Trophoblast cell (in vitro differentiated cells and primary cell): ENCODE data around the gene COMMD1.
"Not testable (repeated sequence)": the region's sequence is repeated elsewhere in the genome, so short reads cannot be mapped to it uniquely, and the experiment has no call there.

ENCODE experiments used
- DNase-seq, 2 donors: peaks; one replicate each; pipeline ENCODE4 v3.0.0-alpha.2; 2016
- H2AFZ ChIP-seq: 2 replicates; pipeline ENCODE4 v1.6.1; 2013; ENCODE audit warnings: low read length, moderate library complexity, mild to moderate bottlenecking; ENCODE audit not compliant: insufficient read depth, poor library complexity
- H2AK5ac ChIP-seq: 2 replicates; pipeline ENCODE4 v1.6.1; 2013; ENCODE audit warnings: mild to moderate bottlenecking, low read length
- H2BK120ac ChIP-seq: 2 replicates; pipeline ENCODE4 v1.6.1; 2013; ENCODE audit warnings: low read length, mild to moderate bottlenecking, moderate library complexity; ENCODE audit not compliant: insufficient read depth, poor library complexity
- H2BK12ac ChIP-seq: 2 replicates; pipeline ENCODE4 v1.6.1; 2013; ENCODE audit warnings: mild to moderate bottlenecking, low read length, moderate library complexity
- H2BK5ac ChIP-seq: 2 replicates; pipeline ENCODE4 v1.6.1; 2013; ENCODE audit warnings: low read length, low read depth, moderate library complexity, mild to moderate bottlenecking; ENCODE audit not compliant: poor library complexity
- H3K14ac ChIP-seq: 2 replicates; pipeline ENCODE4 v1.6.1; 2013; ENCODE audit warnings: mild to moderate bottlenecking, low read length
- H3K18ac ChIP-seq: 2 replicates; pipeline ENCODE4 v1.6.1; 2013; ENCODE audit warnings: mild to moderate bottlenecking, low read length
- H3K23ac ChIP-seq: 2 replicates; pipeline ENCODE4 v1.6.1; 2013; ENCODE audit warnings: low read length
- H3K27ac ChIP-seq: 2 replicates; pipeline ENCODE4 v1.5.1; 2013; ENCODE audit warnings: low read depth, mild to moderate bottlenecking, inconsistent platforms, low read length, moderate library complexity
- H3K27me3 ChIP-seq: 2 replicates; pipeline ENCODE4 v1.6.1; 2013; ENCODE audit warnings: inconsistent platforms, mild to moderate bottlenecking, low read length, moderate library complexity; ENCODE audit not compliant: insufficient read depth
- H3K36me3 ChIP-seq, 2 experiments: 1 replicate in 1 of 2; 2 replicates in 1 of 2; pipeline ENCODE4 v1.6.1; 2013; ENCODE audit warnings: low read length in 2 of 2, mild to moderate bottlenecking in 2 of 2, moderate library complexity in 1 of 2; ENCODE audit not compliant: insufficient read depth in 2 of 2, control insufficient read depth in 1 of 2
- H3K4ac ChIP-seq: 2 replicates; pipeline ENCODE4 v1.6.1; 2013; ENCODE audit warnings: low read depth, mild to moderate bottlenecking, low read length, moderate library complexity
- H3K4me1 ChIP-seq, 2 experiments: 1 replicate in 1 of 2; 2 replicates in 1 of 2; pipeline ENCODE4 v1.6.1; 2013; ENCODE audit warnings: low read length in 2 of 2, mild to moderate bottlenecking in 2 of 2, moderate library complexity in 1 of 2; ENCODE audit not compliant: insufficient read depth in 2 of 2, control insufficient read depth in 1 of 2
- H3K4me2 ChIP-seq: 2 replicates; pipeline ENCODE4 v1.6.1; 2013; ENCODE audit warnings: inconsistent platforms, mild to moderate bottlenecking, low read length, moderate library complexity
- H3K4me3 ChIP-seq: 2 replicates; pipeline ENCODE4 v1.5.1; 2013; ENCODE audit warnings: mild to moderate bottlenecking, low read depth, low read length, inconsistent platforms
- H3K79me1 ChIP-seq: one replicate; pipeline ENCODE4 v1.6.1; 2013; ENCODE audit warnings: low read length
- H3K79me2 ChIP-seq: 2 replicates; pipeline ENCODE4 v1.6.1; 2013; ENCODE audit warnings: low read length, mild to moderate bottlenecking; ENCODE audit not compliant: control insufficient read depth, insufficient read depth, poor library complexity
- H3K9ac ChIP-seq: 2 replicates; pipeline ENCODE4 v1.6.1; 2013; ENCODE audit warnings: mild to moderate bottlenecking, low read length
- H3K9me3 ChIP-seq: 2 replicates; pipeline ENCODE4 v1.6.1; 2013; ENCODE audit warnings: low read depth, mild to moderate bottlenecking, control low read depth, inconsistent platforms, low read length; ENCODE audit not compliant: insufficient read depth
- H4K12ac ChIP-seq: 2 replicates; pipeline ENCODE4 v1.6.1; 2013; ENCODE audit warnings: low read depth, mild to moderate bottlenecking, low read length, moderate library complexity
- H4K8ac ChIP-seq: 2 replicates; pipeline ENCODE4 v1.6.1; 2013; ENCODE audit warnings: low read depth, mild to moderate bottlenecking, low read length, moderate library complexity
- H4K91ac ChIP-seq: one replicate; pipeline ENCODE4 v1.6.1; 2013; ENCODE audit warnings: low read depth, mild to moderate bottlenecking, low read length, moderate library complexity
- WGBS: extraction: QIAGEN DNeasy Blood & Tissue Kit; methylation state at CpG from one replicate; pipeline ENCODE4 v1.1.7; 2013; ENCODE audit warnings: missing lambda C conversion rate; ENCODE audit not compliant: insufficient read length, insufficient coverage; ENCODE audit errors: extremely low coverage; 5-methylcytosine and 5-hydroxymethylcytosine counted together

COMMD1 gene

DNA sequence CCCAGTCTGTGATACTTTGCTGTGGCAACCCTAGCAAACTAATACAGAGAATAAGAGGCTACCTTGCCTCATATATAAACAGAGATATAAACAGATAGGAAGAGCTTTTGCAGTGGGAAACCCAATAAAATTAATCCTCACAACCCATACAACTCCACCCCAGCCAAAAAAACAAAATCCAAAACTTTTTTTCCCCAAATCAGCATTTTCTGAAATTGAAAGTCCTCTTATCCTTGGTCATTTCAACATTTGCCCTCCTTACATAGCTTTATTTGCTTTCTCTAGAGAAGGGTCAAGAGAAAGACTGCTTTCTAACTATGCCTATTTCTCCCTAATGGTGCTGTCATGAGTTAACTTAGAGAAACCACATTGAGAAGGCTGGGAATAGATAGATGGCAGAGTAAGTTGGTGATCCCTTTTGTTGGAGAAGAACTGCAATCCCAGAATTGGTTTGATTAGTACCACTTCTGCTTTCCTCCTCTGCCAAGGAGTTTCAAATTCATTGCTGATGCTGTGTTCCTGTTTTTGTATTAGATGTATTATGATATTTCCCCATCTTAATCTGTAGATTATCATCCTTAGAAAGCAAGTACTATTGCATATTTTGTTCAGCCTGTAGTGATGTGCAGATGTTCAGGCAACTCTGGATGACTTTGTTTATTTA lies 214.0 kb downstream of the COMMD1 start:
- no peaks in the 10 kb centered on the region for H3K27me3 ChIP-seq
- no peaks in the 10 kb centered on the region for H3K79me1 ChIP-seq
- no peaks in the 10 kb centered on the region for H3K9me3 ChIP-seq
- H3K4me3 ChIP-seq, result no peak overlapping the region
- no peak overlapping the region for H3K18ac ChIP-seq
- no peak overlapping the region for H3K4me2 ChIP-seq
- no peak overlapping the region for H3K27ac ChIP-seq
- H3K23ac ChIP-seq, result no peak overlapping the region
- H3K79me2 ChIP-seq, result no peaks in the 10 kb centered on the region
- no peak overlapping the region for H4K91ac ChIP-seq
- no peak overlapping the region for H2BK12ac ChIP-seq
- no peak overlapping the region for H3K4ac ChIP-seq
- no peak overlapping the region for H3K9ac ChIP-seq
- H2AFZ ChIP-seq, result no peak overlapping the region
- peaks cover 0 to 2% of the 10 kb centered on the region in 2 experiments for H3K4me1 ChIP-seq
- no peak overlapping the region for H2AK5ac ChIP-seq
- no peaks in the 10 kb centered on the region for H3K36me3 ChIP-seq
- no peak overlapping the region for H2BK120ac ChIP-seq
- H4K12ac ChIP-seq, result no peak overlapping the region
- H3K14ac ChIP-seq, result no peak overlapping the region
- no peak overlapping the region for H4K8ac ChIP-seq
- DNase-seq, result no peak
- H2BK5ac ChIP-seq, result no peak overlapping the region

DNA sequence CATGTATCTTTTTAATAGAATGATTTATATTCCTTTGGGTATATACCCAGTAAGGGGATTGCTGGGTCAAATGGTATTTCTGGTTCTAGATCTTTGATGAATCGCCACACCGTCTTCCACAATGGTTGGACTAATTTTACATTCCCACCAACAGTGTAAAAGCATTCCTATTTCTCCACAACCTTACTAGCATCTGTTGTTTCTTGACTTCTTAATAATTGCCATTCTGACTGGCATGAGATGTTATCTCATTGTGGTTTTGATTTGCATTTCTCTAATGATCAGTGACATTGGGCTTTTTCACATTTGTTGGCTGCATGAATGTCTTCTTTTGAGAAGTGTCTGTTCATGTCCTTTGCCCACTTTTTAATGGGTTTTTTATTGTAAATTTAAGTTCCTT lies 220.8 kb downstream of the COMMD1 start:
- H3K27ac ChIP-seq, H3K4me2 ChIP-seq, H2AFZ ChIP-seq, H3K9me3 ChIP-seq, H2BK5ac ChIP-seq, H2AK5ac ChIP-seq, H3K18ac ChIP-seq, H4K91ac ChIP-seq, H3K14ac ChIP-seq, H3K79me1 ChIP-seq, H3K4ac ChIP-seq, H3K79me2 ChIP-seq, H3K23ac ChIP-seq, H3K36me3 ChIP-seq, H3K4me3 ChIP-seq, H2BK12ac ChIP-seq, H3K9ac ChIP-seq, H4K12ac ChIP-seq, H2BK120ac ChIP-seq, H3K4me1 ChIP-seq, H4K8ac ChIP-seq, DNase-seq, H3K27me3 ChIP-seq: not testable (repeated sequence)
- WGBS, result no CpG with 5 or more reads among the region's 2 CpGs

GRCh38 chr2:62133320-62133823 lies 227.9 kb downstream of the COMMD1 start:
- no peak overlapping the region for H3K4ac ChIP-seq
- no peak overlapping the region for H3K23ac ChIP-seq
- H4K91ac ChIP-seq, result no peak overlapping the region
- no peak overlapping the region for H3K14ac ChIP-seq
- H4K8ac ChIP-seq, result no peak overlapping the region
- no peak overlapping the region for H3K4me2 ChIP-seq
- no peaks in the 10 kb centered on the region for H3K79me1 ChIP-seq
- H2BK12ac ChIP-seq, result no peak overlapping the region
- H2BK120ac ChIP-seq, result no peak overlapping the region
- H4K12ac ChIP-seq, result no peak overlapping the region
- H3K9ac ChIP-seq, result no peak overlapping the region
- H3K27ac ChIP-seq, result no peak overlapping the region
- DNase-seq, result no peak
- H3K79me2 ChIP-seq, result no peaks in the 10 kb centered on the region
- H2AFZ ChIP-seq, result no peak overlapping the region
- no peak overlapping the region for H2BK5ac ChIP-seq
- no peaks in the 10 kb centered on the region for H3K4me1 ChIP-seq
- H3K36me3 ChIP-seq, result peaks cover 0 to 3% of the 10 kb centered on the region in 2 experiments
- no peak overlapping the region for H2AK5ac ChIP-seq
- H3K9me3 ChIP-seq, result no peaks in the 10 kb centered on the region
- H3K27me3 ChIP-seq, result no peaks in the 10 kb centered on the region
- no peak overlapping the region for H3K18ac ChIP-seq
- no peak overlapping the region for H3K4me3 ChIP-seq
- no CpG with 5 or more reads among the region's 2 CpGs for WGBS

DNA sequence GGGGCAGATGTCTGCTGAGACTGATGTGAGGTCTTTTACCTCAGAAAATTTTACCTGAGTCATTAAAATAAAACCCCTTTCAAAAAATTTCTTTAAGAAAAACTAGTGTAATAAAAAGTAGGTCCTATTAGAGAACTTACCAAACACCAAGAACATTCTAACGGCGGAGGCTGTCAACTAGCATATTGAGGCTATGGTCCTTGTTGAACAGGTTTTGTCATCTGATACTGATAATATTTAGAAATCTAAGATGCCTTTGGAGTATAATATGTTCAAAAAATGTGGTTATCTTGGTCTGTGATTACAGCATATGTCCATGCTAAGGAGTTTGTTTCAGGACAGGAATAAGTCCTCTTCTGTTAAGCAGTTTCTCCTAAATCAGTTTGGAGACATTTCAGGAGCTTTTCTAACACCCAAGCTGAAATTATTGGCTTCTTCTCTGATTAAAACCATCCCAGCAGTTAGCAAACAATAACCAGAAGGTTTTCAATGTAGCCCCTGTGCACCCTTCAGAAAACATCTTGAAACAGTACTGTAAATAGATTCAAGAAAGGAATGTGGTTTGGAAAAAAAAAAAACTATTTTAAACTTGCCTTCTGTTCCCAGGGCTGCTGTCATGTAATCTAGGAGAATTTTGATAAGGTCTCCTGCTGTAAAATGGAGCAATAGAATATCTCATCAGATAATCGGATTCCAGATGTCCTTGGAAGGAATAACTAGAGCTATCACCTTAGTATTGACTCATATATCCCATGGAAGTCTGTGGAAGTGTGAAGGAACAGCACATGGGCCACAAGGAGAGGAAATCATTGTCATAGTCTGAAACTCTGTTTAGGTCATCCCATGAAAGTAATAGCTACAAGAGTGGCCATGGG lies 231.7 kb downstream of the COMMD1 start:
- no peak overlapping the region for H3K9ac ChIP-seq
- peaks cover 2 to 3% of the 10 kb centered on the region in 2 experiments for H3K36me3 ChIP-seq
- no peak overlapping the region for H2AK5ac ChIP-seq
- H4K12ac ChIP-seq, result no peak overlapping the region
- H2BK12ac ChIP-seq, result no peak overlapping the region
- no peak overlapping the region for H2BK5ac ChIP-seq
- no peak overlapping the region for H3K14ac ChIP-seq
- H3K18ac ChIP-seq, result no peak overlapping the region
- no peak overlapping the region for H3K4me3 ChIP-seq
- no peak overlapping the region for H3K4me2 ChIP-seq
- no peak overlapping the region for H3K23ac ChIP-seq
- H2BK120ac ChIP-seq, result no peak overlapping the region
- H3K4ac ChIP-seq, result no peak overlapping the region
- no peaks in the 10 kb centered on the region for H3K4me1 ChIP-seq
- DNase-seq, result peak; percentile 69 to 96
- no peaks in the 10 kb centered on the region for H3K79me1 ChIP-seq
- H2AFZ ChIP-seq, result no peak overlapping the region
- no peaks in the 10 kb centered on the region for H3K79me2 ChIP-seq
- H4K91ac ChIP-seq, result no peak overlapping the region
- H3K27me3 ChIP-seq, result no peaks in the 10 kb centered on the region
- no peaks in the 10 kb centered on the region for H3K9me3 ChIP-seq
- no CpG with 5 or more reads among the region's 3 CpGs for WGBS
- no peak overlapping the region for H4K8ac ChIP-seq
- H3K27ac ChIP-seq, result no peak overlapping the region
